ENCODE data around the gene ARL14. TPM values are rescaled to one million over a fixed set of nuclear protein-coding genes. Genes with fewer than 3 reads are reported as not detected.

Gene ARL14
- total RNA-seq, 2 experiments from 2014 or later: not detected

GRCh38 chr3:160644491-160644890 lies 32.5 kb upstream of the ARL14 start:
- Histone ChIP-seq H3K36me3 (ENCODE audit: insufficient read depth, low read length) (no peaks in the 10 kb centered on the region), H3K79me2 (ENCODE audit: insufficient read depth, low read depth, low read length) (no peaks in the 10 kb centered on the region), H3K4me1 (ENCODE audit: insufficient read depth, low read length, poor library complexity, severe bottlenecking) (no peaks in the 10 kb centered on the region), H3K27ac (ENCODE audit: low read depth, low read length, poor library complexity, severe bottlenecking) (no peak overlapping the region), H3K4me2 (ENCODE audit: low read length) (no peak overlapping the region), H3K9me2 (ENCODE audit: insufficient read depth, low read length) (no peaks in the 10 kb centered on the region), H4K20me1 (ENCODE audit: insufficient read depth, low read length) (no peaks in the 10 kb centered on the region), H3K9me3 (ENCODE audit: low read length) (no peaks in the 10 kb centered on the region), H3K4me3 (ENCODE audit: low read depth, low read length, poor library complexity, severe bottlenecking) (no peak overlapping the region), H2AFZ (ENCODE audit: low read length) (no peak overlapping the region)
- DNase-seq (ENCODE audit: low spot score): no peak
- TF ChIP-seq CTCF (conservative IDR thresholded peaks at IDR 0.05; ENCODE audit: low read length): no peak
- TF ChIP-seq EZH2phosphoT487 (IDR thresholded peaks at IDR 0.05; ENCODE audit: borderline replicate concordance, low read depth, low read length): no peak
- intact Hi-C loops (cut with micrococcal nuclease; ENCODE audit: unreplicated experiment): no loop called here
- ChIA-PET CTCF (ENCODE audit: unreplicated experiment) (no interaction called here), POLR2A (interaction anchor here (0.7 kb wide), 1 partner anchor 568 kb away, joined by 3 read pairs; no protein-coding TSS in a partner anchor)
- no TSS peak for BruUV-seq (replicated peaks)

GRCh38 chr3:160648701-160649100 lies 28.3 kb upstream of the ARL14 start:
- no peak for DNase-seq (ENCODE audit: low spot score)
- no TSS peak for BruUV-seq (replicated peaks)
- no peaks in the 10 kb centered on the region for H3K79me2 ChIP-seq (ENCODE audit: insufficient read depth, low read depth, low read length)
- intact Hi-C loops (cut with micrococcal nuclease; ENCODE audit: unreplicated experiment): no loop called here
- H3K4me2 ChIP-seq (ENCODE audit: low read length): no peak overlapping the region
- POLR2A ChIA-PET: interaction anchor here (0.7 to 0.8 kb wide), 2 partner anchors 15 to 229 kb away, joined by 3 read pairs; no protein-coding TSS in a partner anchor
- no peak overlapping the region for H2AFZ ChIP-seq (ENCODE audit: low read length)
- H3K9me2 ChIP-seq (ENCODE audit: insufficient read depth, low read length): no peaks in the 10 kb centered on the region
- no peaks in the 10 kb centered on the region for H3K36me3 ChIP-seq (ENCODE audit: insufficient read depth, low read length)
- H3K4me3 ChIP-seq (ENCODE audit: low read depth, low read length, poor library complexity, severe bottlenecking): no peak overlapping the region
- TF ChIP-seq CTCF (conservative IDR thresholded peaks at IDR 0.05; ENCODE audit: low read length) (no peak), EZH2phosphoT487 (IDR thresholded peaks at IDR 0.05; ENCODE audit: borderline replicate concordance, low read depth, low read length) (no peak)
- CTCF ChIA-PET (ENCODE audit: unreplicated experiment): no interaction called here
- H3K4me1 ChIP-seq (ENCODE audit: insufficient read depth, low read length, poor library complexity, severe bottlenecking): no peaks in the 10 kb centered on the region
- no peak overlapping the region for H3K27ac ChIP-seq (ENCODE audit: low read depth, low read length, poor library complexity, severe bottlenecking)
- no peaks in the 10 kb centered on the region for H4K20me1 ChIP-seq (ENCODE audit: insufficient read depth, low read length)
- no peaks in the 10 kb centered on the region for H3K9me3 ChIP-seq (ENCODE audit: low read length)

- H3K4me1 ChIP-seq (ENCODE audit: insufficient read depth, low read length, poor library complexity, severe bottlenecking): no peaks in the 10 kb centered on the region
- BruUV-seq (replicated peaks): no TSS peak
- no peaks in the 10 kb centered on the region for H3K36me3 ChIP-seq (ENCODE audit: insufficient read depth, low read length)
- no peak overlapping the region for H2AFZ ChIP-seq (ENCODE audit: low read length)
- ChIA-PET POLR2A (no interaction called here), CTCF (ENCODE audit: unreplicated experiment) (no interaction called here)
- TF ChIP-seq EZH2phosphoT487 (IDR thresholded peaks at IDR 0.05; ENCODE audit: borderline replicate concordance, low read depth, low read length): no peak
- no peaks in the 10 kb centered on the region for H3K9me2 ChIP-seq (ENCODE audit: insufficient read depth, low read length)
- H3K9me3 ChIP-seq (ENCODE audit: low read length): no peaks in the 10 kb centered on the region
- no peak for DNase-seq (ENCODE audit: low spot score)
- no peak overlapping the region for H3K4me3 ChIP-seq (ENCODE audit: low read depth, low read length, poor library complexity, severe bottlenecking)
- H3K4me2 ChIP-seq (ENCODE audit: low read length): no peak overlapping the region
- H4K20me1 ChIP-seq (ENCODE audit: insufficient read depth, low read length): no peaks in the 10 kb centered on the region
- H3K27ac ChIP-seq (ENCODE audit: low read depth, low read length, poor library complexity, severe bottlenecking): no peak overlapping the region
- intact Hi-C loops (cut with micrococcal nuclease; ENCODE audit: unreplicated experiment): no loop called here
- H3K79me2 ChIP-seq (ENCODE audit: insufficient read depth, low read depth, low read length): no peaks in the 10 kb centered on the region
These were observed 27.4 kb upstream of the ARL14 start for GRCh38 chr3:160649596-160649995.
